HG03571 (cell line): ENCODE data around the gene CDSN.
"Not testable (repeated sequence)": the region's sequence is repeated elsewhere in the genome, so short reads cannot be mapped to it uniquely, and the experiment has no call there.

Experiments
- ATAC-seq: cut with Tn5 transposase; IDR thresholded peaks from one replicate; pipeline ENCODE4 v1.9.1; 2021; ENCODE audit not compliant: unreplicated experiment

CDSN gene

DNA sequence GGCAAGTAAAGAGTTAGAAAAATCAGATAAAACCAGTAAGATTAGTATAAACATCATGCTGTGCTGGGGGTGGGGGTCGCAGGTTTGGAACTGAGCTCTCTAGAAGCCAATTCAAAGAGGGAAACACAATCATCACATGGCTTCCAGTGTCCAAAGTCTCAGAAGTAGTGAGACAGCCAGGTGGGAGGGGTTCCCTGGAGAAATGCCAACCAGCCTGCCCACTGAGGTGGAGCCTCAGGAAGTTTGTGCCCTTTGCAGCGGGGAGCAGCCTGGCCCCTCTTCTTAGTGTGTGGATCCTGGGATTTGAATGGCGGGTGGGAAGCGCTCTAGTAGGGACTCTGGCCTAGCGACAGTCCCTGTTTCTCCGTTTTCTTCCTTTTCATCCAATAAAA lies 29.3 kb downstream of the CDSN start:
- no peak for ATAC-seq

DNA sequence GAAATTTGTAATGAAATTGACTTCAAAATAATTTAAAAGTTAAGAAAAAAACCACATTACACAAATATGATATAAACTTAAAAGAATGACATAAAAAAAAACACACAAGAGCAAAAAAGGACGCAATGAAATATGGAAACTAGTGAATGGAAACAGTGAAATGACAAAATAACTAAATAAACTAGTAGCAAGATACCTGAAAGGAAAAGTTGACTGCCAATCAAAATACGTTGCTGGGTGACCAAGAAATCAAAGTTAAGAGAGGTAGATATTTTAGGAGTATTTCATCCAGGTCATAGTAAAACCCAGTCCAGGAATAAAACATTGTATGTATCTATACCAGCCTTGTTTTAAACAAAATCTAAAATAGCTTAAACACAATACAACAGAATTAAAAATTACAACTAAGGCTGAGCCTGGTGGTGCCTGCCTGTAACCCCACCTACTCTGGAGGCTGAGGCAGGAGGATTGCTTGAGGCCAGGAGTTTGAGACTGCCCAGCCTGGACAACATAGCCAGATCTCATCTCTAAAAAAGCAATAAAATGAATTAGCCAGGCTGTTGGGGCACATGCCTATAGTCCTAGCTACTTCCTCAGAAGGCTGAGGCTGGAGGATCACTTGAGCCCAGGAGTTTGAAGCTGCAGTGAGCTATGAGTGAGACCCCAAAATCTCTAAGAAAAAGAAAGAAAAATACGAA lies 29.8 kb downstream of the CDSN start:
- ATAC-seq: no peak

GRCh38 chr6:31087494-31088089 lies 32.7 kb downstream of the CDSN start:
- peak; percentile 61 for ATAC-seq

- ATAC-seq: no peak
Observed at GRCh38 chr6:31086788-31087440, 33.3 kb downstream of the CDSN start.

GRCh38 chr6:31083742-31084354 lies 36.4 kb downstream of the CDSN start:
- no peak for ATAC-seq

GRCh38 chr6:31081872-31082271 lies 38.4 kb downstream of the CDSN start:
- no peak for ATAC-seq

- ATAC-seq: no peak
Observed at GRCh38 chr6:31079656-31080261, 40.5 kb downstream of the CDSN start.

DNA sequence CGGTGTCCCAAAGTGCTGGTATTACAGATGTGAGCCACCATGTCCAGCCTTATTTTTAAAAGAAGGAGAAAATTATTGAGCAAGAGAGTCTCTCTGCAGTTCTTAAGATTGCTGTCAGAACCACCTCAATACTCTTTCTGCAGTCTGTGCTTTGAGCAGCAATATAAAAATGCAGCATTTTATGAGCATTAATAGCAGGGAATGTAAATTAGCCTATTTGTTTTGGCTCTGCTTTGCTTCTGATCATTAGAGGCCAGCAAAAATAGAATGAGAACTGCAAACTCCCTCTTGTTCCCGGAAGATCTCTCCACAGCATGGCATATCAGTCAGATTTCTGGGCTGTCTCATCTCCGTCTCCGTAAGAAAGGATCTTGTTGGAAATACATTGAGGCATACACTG lies 43.6 kb downstream of the CDSN start:
- no peak for ATAC-seq

- no peak for ATAC-seq
Observed at GRCh38 chr6:31075528-31075927, 44.7 kb downstream of the CDSN start.

GRCh38 chr6:31074401-31074800 lies 45.8 kb downstream of the CDSN start:
- ATAC-seq: no peak

- no peak for ATAC-seq
Observed at GRCh38 chr6:31070711-31071197, 49.5 kb downstream of the CDSN start.

GRCh38 chr6:31068669-31069340 lies 51.4 kb downstream of the CDSN start:
- no peak for ATAC-seq

DNA sequence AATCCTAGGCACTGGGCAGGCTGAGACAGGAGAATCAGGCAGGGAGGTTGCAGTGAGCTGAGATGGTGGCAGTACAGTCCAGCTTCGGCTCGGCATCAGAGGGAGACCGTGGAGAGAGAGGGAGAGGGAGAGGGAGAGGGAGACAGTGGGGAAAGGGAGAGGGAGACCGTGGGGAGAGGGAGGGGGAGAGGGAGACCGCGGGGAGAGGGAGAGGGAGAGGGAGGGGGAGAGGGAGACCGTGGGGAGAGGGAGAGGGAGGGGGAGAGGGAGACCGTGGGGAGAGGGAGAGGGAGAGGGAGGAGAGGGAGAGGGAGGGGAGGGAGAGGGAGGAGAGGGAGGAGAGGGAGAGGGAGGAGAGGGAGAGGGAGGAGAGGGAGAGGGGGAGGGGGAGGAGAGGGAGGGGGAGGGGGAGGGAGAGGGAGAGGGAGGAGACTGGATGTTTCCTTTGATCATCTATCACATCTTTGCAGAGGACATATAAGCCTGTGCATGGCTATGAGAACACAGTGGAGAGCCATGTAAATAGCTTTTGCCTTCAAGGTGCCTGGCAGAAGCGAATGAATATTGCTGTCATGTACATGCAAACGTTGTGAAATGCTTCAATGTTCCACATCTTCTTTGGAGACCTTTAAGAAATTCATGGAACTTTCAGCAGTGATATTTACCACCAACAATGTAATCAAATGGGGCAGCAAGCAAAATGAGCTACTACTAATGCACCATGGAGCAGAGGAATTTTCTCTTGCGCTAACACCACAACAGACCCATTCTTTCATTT lies 52.2 kb downstream of the CDSN start:
- not testable (repeated sequence) for ATAC-seq

DNA sequence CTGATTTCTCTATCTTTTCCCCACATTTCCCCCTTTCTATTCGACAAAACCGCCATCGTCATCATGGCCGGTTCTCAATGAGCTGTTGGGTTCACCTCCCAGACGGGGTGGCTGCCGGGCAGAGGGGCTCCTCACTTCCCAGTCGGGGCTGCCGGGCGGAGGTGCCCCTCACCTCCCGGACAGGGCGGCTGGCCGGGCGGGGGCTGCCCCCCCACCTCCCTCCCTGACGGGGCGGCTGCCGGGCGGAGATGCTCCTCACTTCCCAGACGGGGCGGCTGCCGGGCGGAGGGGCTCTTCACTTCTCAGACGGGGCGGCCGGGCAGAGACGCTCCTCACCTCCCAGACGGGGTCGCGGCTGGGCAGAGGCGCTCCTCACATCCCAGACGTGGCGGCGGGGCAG lies 53.2 kb downstream of the CDSN start:
- not testable (repeated sequence) for ATAC-seq

- no peak for ATAC-seq
Observed at GRCh38 chr6:31065556-31065955, 54.7 kb downstream of the CDSN start.
